GM18507 (cell line): ENCODE results near the gene NEUROD2.

Source experiments
- DNase-seq: peaks from one replicate; pipeline ENCODE4 v3.0.0; 2011; ENCODE audit warnings: low read depth; ENCODE audit not compliant: insufficient read length; ENCODE audit errors: extremely low spot score
- FAIRE-seq: peaks from 2 replicates; lab custom pipeline; 2011; peaks lifted over from hg19 to GRCh38; lab: Jason Lieb, UNC

The NEUROD2 gene

GRCh38 chr17:39622380-39623006 is 14.8 kb upstream of the NEUROD2 start:
- no peak for DNase-seq
- FAIRE-seq, result no peak

GRCh38 chr17:39621523-39622379 is 14.0 kb upstream of the NEUROD2 start:
- DNase-seq, result peak; percentile 84

GRCh38 chr17:39619786-39620101 is 12.0 kb upstream of the NEUROD2 start:
- no peak for DNase-seq
- FAIRE-seq, result no peak

More at GRCh38 chr17:39621523-39622379, 14.0 kb upstream of the NEUROD2 start:
- peak; percentile 97 for FAIRE-seq

- no peak for DNase-seq
- no peak for FAIRE-seq
Measured at GRCh38 chr17:39618956-39619785, 11.5 kb upstream of the NEUROD2 start.

- no peak for FAIRE-seq
- no peak for DNase-seq
Measured at GRCh38 chr17:39618246-39618913, 10.7 kb upstream of the NEUROD2 start.

GRCh38 chr17:39617446-39618245 is 9.9 kb upstream of the NEUROD2 start:
- FAIRE-seq (no peak), DNase-seq (no peak)

GRCh38 chr17:39617100-39617445 is 9.4 kb upstream of the NEUROD2 start:
- no peak for FAIRE-seq

GRCh38 chr17:39615434-39615833 is 7.7 kb upstream of the NEUROD2 start:
- no peak for FAIRE-seq
- no peak for DNase-seq

More at GRCh38 chr17:39617100-39617445, 9.4 kb upstream of the NEUROD2 start:
- DNase-seq, result no peak

GRCh38 chr17:39614545-39615157 is 6.9 kb upstream of the NEUROD2 start:
- FAIRE-seq (no peak), DNase-seq (no peak)

- FAIRE-seq (no peak), DNase-seq (no peak)
Measured at GRCh38 chr17:39612935-39613464, 5.3 kb upstream of the NEUROD2 start.

- FAIRE-seq (no peak), DNase-seq (no peak)
Measured at GRCh38 chr17:39612291-39612894, 4.7 kb upstream of the NEUROD2 start.

GRCh38 chr17:39611401-39612112 is 3.8 kb upstream of the NEUROD2 start:
- no peak for FAIRE-seq
- DNase-seq, result no peak

GRCh38 chr17:39609416-39610025 is 1.8 kb upstream of the NEUROD2 start:
- FAIRE-seq, result no peak
- no peak for DNase-seq

GRCh38 chr17:39608142-39608981 is 642 bp upstream of the NEUROD2 start:
- FAIRE-seq, result no peak
- no peak for DNase-seq

GRCh38 chr17:39607057-39607850 is 466 bp downstream of the NEUROD2 start:
- DNase-seq, result no peak
- FAIRE-seq, result no peak
